ENCODE data around the gene SCAMP4.

The SCAMP4 gene

DNA sequence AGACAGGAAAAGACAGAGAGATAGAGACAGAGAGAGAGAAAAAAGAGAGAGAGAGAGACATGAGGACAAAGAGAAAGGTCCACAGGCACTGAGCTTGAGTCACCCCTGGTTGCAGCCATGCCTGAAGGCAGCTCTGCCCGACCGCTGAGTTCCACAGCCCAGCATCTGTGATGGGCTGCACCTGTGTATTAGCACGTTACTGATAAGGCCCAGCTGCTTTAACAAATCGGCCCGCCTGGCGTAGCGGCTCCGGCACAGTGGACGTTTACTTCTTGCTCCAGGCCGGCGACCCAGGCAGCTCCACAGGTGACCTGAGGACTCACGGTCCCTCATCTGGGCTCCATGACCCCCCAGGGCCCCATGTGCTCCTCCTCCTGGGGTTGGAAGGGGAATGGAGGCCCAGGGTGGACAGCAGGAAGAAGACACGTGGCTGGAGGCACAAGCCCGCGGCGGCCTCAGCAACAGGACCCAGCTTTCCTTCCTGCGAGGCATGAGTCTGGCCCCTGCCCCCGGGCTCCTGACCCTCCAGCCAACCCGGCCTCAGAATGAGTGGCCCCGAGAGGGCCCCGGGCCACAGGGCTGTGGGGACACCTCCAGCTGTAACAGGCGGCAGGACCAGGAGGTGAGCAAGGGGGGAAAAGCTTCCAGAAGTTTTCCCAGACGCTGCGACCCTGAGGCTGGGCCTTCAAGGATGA is 31.9 kb downstream of the SCAMP4 start:
- DNase-seq (ENCODE audit: low read depth in 2 of 2, low spot score in 1 of 2): no peak

DNA sequence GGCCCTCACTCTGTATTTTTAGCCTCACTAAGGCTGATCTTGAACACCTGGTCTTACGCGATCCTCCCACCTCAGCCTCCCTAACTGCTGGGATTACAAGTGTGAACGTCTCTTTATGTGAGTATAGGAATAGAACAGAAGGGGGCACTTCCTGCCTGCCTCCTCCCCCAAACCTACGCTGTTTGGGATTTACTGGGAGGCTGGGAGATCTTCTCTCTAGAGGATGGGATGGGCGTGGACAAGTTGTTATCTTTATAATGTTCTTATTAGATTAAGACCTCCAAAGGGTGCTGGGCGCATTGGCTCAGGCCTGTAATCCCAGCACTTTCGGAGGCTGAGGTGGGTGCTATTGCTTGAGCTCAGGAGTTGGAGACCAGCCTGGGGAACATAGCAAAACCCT is 32.9 kb downstream of the SCAMP4 start:
- DNase-seq (ENCODE audit: low read depth in 2 of 2, low spot score in 1 of 2): no peak

DNA sequence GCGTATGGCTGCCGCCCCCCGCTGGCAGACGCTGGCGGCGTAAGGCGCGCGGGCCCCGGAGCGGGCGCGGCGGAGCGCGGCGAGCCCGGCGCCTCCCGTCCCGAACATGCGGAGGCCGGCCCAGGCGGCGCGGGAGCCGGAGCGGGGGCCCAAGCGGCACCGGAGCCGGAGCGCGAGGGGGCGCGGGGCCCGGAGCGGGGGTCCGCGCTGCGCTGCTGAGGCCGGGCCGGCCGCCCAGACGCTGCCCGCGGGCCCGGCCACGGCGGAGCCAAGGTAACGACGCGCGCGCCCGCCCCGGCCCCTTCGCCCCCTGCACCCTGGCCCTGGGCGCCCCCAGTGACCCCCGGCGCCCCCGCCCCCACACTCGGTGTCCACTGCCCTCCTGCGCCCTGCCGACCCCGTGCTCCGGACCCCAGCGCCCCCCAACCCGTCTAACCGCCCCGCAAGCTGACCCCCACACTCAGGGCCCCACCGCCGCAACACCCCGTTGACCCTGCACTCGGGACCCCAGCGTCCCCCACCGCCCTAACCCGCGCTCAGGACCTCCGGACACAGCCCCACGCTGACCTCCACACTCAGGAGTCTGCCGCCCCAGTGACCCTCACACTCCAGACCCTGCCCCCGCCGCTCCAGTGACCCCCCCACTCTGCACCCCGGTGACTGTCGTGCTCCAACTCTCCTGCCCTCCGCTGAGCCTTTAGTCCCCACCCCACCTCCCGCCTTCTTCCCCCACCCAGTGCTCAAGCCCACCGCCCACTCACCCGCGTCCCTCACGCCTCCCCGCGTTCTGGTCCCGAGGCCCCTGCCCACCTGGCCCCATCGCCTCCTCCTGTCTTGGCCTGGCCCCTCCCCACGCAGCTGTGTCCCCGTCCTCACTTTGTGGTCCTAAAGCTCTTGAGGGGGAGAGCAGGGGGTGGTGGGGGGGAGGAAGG is 36.2 kb downstream of the SCAMP4 start, which contains the start of gene CSNK1G2:
Gene CSNK1G2 (plus strand): TSS at position 27 of the 932 bp plus-strand sequence. CDS start 28,601 bp downstream, outside the sequence.
- no peak for DNase-seq (ENCODE audit: low read depth in 2 of 2, low spot score in 1 of 2)

DNA sequence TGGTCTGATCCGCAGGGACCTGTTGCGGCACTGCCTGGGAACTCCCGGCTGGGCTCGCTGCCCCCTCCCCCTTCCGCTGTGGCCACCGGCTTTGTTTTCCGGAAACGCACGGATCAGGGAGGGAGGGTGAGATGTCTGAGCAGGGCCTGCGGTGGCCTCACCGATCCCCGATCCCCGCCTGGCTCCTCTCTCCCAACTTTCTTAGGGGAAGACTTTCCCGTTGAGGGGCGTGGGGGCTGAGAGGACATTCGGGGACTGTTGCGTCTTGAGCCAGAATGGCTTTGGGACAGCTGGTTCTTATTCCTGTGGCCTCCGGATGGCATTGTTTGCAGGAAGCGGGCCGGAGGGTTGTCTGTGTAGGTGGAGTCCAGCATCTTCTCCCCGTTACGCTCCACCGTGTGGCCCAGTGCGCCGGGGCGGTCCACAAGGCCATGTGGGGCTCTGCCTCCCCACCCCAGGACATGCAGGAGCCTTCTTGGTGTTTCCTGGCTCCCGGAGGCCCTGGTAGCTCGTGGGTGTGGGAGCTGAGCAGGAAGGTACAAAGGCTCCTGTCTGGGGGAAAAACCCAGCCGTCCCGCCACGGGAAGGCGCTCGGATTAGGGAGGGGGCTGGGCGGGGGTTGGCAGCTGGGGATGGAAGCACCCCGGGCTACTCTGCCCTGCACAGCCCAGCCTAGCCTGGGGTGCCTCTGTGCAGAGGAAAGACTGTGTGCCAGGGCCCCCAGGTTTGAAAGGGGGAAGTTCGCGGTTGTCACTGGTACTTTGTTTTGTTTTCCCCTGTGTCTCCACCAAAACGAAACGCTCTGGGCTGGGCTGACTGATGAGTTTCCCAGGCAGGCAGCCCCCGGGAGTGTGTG is 37.1 kb downstream of the SCAMP4 start:
- DNase-seq (ENCODE audit: low read depth in 2 of 2, low spot score in 1 of 2): peak; percentile 50 to 64

DNA sequence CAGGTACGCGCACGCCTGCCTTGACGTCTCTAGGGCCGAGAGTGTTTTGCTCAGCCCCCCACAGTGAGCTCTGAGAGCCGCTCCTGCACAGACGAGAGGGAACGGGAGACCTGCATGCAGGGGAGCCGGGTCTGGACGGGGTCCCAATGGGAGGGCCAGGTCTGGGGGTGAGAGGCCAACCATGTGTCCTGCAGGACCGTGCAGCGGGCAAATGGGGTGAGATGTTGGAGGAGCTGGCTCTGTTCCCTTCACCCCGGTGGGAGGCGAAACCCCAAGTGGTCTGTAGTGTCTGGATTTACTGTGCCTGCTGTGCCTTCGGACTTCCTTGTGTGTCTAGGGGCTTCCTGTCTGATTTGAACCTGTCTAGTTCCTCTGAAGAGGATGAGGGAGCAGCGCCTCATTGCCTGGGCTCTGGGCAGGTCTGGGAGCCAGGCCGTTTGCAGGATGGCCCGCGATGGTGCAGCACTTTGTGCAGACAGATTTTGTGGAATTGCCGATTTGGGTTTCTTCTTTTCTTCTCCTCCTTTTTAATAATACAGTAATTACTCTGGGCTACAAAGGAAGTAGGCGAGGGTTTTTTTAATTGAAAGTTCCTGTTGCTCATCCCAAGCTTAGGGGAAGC is 37.8 kb downstream of the SCAMP4 start:
- DNase-seq (ENCODE audit: low read depth in 2 of 2, low spot score in 1 of 2): no peak

DNA sequence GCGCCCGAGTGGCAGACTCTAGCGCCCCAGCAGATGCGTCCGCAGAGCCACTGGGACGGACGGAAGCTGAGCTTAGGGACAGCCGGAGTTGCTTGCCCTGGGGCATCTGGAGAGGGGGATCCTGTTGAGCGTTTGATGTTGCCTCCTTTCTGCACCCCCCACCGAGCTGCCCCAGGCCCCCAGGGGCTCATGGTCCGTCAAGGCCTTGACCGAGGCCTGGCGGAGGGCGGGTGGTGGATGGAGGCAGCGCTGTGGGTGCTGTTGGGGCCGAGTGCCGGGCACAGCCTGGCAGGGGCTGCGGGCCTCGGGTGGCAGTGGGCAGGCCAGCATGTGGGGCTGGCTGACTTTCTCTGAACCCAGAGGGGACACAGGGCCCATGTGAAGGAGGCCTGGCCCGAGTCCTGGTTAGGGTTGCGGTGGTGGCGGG is 38.5 kb downstream of the SCAMP4 start:
- DNase-seq (ENCODE audit: low read depth in 2 of 2, low spot score in 1 of 2): no peak

DNA sequence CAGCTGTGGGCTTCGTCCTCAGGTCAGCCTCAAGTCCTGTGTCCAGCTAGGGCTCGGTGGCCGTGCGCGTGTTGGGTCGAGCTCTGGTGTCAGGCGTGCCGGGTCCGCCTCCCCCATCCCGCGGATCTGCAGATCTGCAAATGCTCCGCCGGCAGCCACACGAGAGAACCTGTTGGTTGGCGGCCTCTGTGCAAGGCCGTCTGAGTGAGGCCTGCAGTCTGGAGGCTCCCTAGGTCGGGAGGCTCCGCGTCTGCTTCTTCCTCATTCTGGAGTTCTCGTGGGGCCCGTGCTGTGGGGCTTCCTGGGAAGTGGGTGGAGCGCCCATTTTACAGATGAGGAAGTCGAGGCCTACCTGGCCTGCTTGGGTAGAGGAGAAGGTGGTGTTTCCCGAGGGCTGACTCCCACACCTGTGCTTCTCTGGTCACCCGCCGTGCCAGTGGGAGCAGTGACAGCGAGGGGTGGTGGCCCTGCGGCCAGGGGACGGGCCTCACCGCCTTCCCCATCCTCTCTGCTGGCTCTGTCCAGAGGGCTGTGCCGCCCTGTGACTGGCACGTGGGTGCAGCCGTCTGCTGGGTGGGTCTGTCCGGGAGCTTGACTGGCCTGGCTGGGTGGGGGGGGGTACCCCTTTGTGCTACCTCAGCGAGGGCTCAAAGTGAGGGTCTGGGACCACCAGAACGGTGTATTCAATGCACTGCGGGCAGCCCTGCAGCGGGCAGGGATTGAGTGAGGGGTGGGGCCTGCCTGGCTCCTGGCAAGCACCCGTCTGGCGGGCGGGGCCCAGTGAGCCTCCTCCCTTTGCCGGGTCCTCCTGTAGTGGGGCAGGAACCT is 39.1 kb downstream of the SCAMP4 start:
- no peak for DNase-seq (ENCODE audit: low read depth in 2 of 2, low spot score in 1 of 2)

DNA sequence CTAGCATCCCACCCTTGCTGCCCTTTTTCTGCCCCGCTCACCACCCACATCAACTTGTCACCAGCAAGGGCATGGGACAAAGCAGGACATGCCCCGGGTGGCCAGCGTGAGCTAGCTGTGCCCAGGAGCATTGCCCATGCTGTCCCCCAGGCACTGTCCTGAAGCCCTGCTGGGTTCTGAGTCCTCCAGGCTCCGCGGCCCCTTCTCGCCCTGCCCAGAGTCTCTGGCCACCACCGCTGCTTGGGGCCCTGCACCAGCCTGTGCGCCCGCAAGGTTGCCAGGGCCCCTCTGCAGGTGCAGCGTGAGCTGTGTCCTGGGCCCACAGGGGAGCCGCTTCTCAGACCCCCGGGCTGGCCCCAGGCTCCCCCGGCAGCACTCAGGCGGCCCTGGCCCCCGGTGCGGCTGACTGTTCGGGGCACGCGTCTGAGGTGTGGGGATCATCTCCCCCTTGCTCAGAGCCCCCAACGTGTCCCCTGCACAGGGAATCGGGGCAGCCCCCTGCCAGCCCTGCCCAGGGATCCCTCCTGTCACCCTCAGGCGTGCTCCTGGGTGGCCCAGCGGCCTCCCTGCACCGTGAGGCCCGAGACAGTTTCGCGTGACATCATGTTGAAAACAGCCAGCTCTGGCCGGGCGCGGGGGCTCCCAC is 39.8 kb downstream of the SCAMP4 start:
- no peak for DNase-seq (ENCODE audit: low read depth in 2 of 2, low spot score in 1 of 2)

DNA sequence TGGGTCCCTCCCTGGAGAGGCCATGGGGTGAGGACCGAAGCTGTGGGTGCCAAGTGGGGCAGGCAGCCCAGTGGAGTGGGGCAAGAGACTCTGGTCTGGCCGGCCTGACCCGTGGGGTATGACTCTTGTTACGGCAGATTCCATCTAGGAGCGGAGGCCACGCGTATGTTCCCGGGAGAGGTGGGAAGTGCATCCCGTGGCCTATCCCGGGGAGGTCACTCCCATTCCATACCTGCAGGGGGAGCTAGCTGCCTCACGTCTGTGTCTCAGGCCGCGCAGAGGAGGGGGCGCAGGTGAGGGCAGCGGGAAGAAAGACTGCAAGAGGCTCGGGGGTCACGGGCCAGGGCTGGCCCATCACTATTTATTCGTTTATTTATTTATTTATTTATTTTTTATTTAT is 40.7 kb downstream of the SCAMP4 start:
- DNase-seq (ENCODE audit: low read depth in 2 of 2, low spot score in 1 of 2): no peak

DNA sequence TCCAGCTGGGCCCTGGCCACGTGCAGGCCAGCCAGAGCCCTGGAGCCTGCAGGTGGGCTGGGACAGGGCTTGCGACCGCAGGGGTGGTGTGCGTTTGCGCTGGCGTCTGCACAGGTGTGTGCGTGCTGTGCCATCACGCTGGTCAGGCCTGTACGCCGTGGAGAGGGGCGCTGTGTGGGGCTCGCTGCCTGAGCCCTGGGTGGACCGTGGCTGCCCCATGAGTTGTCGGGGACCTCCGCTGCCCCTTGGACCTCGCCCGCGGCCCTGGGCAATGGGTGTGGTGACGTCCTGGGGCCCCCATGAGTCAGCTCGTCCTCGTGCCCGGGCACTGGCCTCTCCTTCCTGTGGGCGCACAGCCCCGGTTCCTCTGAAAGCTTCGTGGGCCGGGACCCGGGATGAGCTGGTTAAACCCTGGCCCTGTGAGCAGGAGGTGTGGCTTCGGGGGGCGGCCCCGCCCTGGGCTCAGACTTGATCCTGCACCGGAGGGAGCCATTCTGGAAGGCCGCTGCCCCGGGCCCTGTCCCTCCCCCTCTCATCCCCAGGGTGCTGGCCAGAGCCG is 42.5 kb downstream of the SCAMP4 start:
- no peak for DNase-seq (ENCODE audit: low read depth in 2 of 2, low spot score in 1 of 2)

DNA sequence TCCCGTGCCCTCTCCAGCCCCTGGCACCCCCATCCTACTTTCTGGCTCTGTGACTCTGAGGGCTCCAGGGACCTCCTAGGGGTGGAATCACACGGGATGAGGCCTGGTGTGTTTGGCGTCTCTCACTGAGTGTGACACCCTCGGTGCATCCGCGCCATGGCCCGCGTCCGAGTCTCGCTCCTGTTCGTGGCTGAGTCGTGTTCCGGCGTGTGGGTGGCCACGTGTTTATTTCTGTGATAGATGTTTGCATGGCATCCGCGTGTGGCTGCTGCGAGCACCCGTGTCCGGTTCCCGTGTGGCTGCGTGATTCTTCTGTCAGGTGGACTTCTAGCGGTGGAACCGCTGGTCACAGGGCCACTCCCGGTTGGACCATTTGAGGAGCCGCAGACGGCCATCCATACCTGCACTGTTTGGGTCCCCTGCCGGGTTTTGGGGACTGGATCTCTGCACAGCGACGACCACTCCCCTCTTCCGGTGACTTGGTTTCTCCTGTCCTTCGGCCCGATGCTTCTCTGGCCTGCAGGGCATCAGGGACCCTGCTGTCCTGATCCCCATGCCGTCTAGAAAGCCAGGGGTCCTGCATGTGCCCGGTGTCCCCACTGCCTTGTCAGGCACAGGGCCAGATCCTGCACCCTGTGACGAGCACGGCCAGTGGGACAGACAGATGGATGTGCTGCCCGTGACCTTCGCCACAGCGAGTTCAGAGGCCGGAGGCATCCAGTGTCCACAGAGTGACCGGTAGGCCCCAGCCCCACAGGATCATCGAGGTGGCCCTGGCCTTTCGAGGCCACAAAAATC is 44.3 kb downstream of the SCAMP4 start:
- no peak for DNase-seq (ENCODE audit: low read depth in 2 of 2, low spot score in 1 of 2)

DNA sequence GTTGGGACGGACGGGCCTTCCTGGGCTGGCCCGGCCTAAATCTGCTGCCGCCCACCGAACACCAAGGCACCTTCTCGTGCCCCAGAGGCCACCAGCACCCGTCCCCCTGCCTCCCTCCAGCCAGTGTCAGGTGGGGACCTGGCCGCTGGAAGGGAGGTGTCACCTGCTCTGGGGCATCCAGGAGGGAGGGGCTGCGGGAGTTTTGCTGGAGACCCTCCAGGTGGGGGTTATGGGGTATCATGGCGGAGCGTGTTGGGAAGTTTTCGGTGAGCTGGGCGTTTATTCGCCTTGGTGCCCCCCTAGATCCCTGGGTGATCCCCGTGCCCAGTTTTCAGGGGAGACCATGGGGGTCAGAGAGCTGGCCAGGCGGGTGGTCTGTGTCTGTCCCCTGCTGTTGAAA is 45.4 kb downstream of the SCAMP4 start:
- no peak for DNase-seq (ENCODE audit: low read depth in 2 of 2, low spot score in 1 of 2)

DNA sequence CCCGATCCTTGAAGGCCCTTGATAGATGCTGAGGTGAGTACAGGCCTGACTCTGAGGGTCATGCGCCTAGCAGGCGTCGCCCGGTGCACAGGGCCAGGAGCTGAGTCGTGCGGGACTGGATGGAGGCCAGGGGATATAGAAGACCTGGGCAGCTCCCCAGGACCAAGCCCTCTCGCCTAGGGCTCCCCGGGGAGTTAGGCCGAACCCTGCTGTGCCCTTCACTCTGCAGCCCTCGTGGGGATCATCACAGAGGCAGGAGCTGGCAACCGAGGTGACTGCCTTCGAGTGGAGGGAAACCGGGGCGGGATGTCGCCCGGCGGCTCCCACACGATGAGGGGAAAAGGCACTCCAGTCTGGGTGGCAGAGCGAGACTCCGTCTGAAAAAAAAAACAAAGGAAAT is 47.4 kb downstream of the SCAMP4 start:
- DNase-seq (ENCODE audit: low read depth in 2 of 2, low spot score in 1 of 2): no peak

DNA sequence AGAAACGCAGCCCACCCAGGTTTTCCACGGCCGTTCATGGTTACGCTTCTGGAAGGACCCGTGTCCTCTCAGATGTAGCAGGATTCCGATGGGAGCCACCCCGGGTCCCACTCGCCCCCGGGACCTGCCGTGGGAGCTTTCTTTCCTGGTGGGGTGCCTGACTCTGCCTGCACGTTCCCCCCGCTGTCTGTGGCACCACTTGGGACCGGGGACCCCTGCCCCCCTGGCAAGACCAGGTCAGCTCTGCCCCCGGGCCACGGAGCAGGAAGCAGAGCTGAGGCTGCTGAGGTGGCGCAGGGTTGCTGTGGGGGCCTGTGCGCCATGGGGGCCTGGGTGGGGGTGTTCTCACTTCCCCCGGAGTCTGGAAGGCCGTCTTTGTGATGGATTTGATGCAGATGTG is 47.8 kb downstream of the SCAMP4 start:
- DNase-seq (ENCODE audit: low read depth in 2 of 2, low spot score in 1 of 2): no peak

DNA sequence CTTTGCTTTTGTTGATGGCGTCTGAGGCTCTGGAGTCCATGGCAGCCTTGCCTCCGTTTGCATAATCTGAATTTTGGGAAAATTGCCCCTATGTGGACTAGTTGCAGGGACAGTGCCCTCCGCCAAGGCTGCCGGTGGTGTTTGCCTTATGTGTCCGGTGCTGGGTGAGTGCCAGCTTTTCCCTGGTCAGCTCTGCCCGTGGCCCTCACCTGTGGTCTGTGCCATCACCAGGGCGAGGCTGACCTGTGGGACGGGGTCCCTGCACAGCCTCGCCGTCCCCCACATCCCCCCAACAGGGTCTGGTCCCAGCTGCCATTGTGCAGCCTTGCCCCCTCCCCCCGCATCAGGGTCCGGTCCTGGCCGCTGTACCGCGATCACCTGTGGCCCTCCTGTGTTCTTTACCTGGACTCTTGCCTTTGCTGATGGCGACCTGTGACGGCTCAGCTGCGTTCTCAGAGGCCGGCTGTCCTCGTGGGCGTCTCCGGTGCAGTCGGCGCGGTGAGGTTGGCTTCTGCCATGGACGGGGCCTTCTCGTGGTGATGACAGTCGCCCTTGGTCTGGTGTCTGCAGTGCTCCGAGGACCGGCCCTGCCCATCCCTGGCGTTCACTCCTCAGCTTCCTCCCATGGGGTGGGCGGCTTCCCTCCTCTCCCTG is 48.4 kb downstream of the SCAMP4 start:
- DNase-seq (ENCODE audit: low read depth in 2 of 2, low spot score in 1 of 2): no peak

DNA sequence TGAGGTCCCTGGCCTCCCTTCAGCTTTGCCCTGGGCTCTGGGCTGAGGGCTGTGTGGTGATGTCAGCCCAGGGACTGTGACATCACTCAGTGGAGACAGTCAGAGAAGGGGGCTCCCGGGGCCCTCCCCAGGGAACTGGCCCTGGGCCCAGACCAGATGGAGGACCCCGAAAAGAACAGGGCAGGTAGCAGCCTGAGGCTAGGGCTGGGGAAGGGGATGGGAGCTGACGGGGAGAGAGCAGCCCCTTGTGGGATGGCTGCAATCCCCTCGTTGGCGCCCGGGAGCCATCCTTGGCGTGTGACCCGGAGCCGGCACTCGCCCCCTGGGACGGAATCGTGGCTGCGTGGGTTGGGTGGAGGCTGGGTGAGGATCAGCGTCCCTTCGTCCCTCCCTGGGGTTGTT is 49.3 kb downstream of the SCAMP4 start:
- DNase-seq (ENCODE audit: low read depth in 2 of 2, low spot score in 1 of 2): no peak

DNA sequence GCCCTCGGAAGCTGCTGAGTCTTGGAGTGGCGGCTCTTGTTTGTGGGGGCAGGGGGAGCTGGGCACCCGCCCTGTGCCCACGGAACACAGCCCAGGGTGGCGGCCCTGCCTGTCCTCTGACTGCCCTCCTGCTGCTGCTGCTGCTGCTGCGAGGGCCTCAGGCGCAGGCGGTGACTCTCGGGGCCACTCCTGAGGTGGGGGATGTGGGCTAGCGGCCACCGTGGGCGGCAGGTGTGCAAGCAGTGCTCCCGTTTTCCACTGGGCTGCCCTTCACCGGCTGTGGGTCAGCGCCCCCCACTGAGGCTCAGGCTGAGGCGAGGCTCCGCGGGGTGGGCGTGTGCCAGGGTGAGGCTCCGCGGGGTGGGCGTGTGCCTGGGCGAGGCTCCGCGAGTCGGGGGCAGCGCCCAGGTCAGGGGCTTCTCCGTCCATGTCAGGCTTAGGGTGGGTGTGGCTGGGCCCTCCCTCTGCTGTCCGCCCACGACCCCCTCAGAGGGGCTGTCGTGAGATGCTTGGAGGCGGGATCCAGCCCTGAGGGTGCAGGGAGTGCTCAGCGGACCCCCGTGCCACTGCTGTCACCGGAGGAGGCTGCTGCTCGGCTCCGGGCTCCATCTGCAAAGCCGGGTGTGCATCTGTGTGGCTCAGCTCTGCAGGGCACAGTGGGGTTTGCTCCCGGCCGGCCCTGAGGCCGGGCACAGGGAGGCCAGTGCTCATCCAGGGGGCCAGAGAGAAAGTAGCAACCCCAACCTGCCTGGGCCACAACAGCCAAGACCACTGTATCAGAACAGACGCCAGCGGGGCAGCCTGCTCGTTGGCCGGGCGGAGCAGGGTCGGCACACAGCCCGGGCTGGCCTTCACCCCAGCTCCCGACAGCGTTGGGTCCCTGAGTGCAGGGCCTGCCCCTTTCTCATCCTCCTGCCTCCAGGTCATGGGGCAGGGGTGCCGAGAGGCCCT is 50.2 kb downstream of the SCAMP4 start:
- no peak for DNase-seq (ENCODE audit: low read depth in 2 of 2, low spot score in 1 of 2)
